ENCODE measurements around the gene PDIA4.

- TF ChIP-seq CTCF (IDR thresholded peaks at IDR 0.05) (no peak), POLR2A (IDR thresholded peaks at IDR 0.05) (no peak)
Observed at GRCh38 chr7:149007611-149008010, 20.7 kb downstream of the PDIA4 start.

All from esophagus squamous epithelium (tissue), 4 donors.